ENCODE results near the gene FBXO42. TPM values are rescaled to one million over a fixed set of nuclear protein-coding genes. Genes with fewer than 3 reads are reported as not detected.

Gene FBXO42
- total RNA-seq, 1 experiment from 2014 or later = 28.2 TPM

DNA sequence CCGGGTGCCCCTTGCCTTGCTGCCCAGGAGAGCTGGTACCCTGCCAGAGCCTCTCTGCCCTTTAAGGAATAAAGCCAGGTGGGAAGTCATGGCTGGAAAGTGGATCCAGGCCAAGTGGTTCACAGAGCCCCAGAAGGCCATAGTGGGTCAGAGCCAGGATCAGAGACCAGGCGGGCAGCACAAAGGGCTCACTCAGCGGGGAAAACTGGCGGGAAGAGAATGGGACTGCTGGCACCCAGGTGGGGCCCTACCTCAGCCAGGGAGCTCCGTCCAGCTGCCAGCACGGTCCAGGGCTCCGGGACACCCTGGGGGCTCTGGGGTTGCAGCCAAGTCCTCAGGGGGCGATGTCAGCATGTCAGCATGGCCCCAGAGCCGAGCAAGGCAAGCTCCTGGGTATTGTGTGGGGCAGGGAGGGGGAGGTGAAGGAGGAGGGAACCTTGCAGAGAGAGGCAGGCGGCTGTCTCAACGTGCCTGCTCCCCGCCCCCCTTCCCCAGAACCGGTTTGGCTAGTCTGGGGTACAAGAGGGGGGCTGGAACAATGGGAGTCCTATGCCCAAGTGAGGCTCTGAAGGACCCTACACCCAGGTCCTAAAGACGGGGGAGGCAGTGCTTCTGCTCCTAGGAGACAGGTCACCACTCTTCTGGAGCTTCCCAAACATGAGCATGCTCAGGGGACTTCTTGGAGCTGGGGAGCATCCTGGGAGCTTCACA lies 139.9 kb downstream of the FBXO42 start, which contains the start of gene ARHGEF19:
TSS of gene ARHGEF19 (minus strand) at position 402 of the 711 bp plus-strand sequence. CDS start 3,598 bp downstream, outside the sequence.
- peak; percentile 58 for DNase-seq (ENCODE audit: low spot score)
- in situ Hi-C loops (cut with HindIII; ENCODE audit: low sequenced_read_pairs) = no loop called here

DNA sequence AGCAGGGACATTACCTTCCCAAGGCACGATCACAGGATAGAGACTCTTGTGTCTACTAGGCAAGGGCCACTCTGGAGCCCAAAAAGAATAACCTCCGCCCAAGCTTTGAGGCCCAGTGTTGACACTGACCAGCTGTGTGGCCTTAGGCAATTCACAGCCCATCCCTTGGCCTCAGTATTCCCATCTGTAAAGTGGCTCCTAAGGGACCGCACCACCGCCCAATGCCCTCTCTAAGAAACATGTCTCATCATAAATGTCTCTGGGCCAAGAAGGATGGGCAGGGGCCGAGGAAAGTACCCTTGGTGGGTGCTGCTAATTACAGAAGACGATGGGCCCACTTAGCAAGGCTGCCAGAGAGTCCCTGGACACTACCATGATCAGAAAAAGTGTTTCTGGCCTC lies 140.5 kb downstream of the FBXO42 start:
- in situ Hi-C loops (cut with HindIII; ENCODE audit: low sequenced_read_pairs) = no loop called here
- no peak for DNase-seq (ENCODE audit: low spot score)

DNA sequence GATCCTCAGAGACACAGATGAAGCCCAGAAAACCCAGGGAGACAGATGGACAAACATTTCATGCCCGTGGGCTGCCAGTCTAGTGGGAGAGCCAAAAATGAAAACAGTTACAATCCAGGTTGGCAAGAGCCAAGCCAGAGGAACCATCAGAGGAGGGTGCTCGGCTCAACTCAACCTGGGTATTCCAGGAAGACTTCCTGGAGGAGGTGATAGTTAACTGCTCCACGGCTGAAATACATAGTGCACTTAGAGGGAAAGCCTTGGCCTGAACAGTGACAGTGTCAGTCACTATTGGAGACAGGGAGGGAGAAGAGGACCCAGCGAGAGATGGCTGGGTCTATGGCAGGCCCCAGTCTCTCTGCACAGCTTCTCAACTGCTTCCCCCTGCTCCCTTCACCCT lies 141.7 kb downstream of the FBXO42 start:
- DNase-seq (ENCODE audit: low spot score) = peak; percentile 38
- in situ Hi-C loops (cut with HindIII; ENCODE audit: low sequenced_read_pairs) = no loop called here

DNA sequence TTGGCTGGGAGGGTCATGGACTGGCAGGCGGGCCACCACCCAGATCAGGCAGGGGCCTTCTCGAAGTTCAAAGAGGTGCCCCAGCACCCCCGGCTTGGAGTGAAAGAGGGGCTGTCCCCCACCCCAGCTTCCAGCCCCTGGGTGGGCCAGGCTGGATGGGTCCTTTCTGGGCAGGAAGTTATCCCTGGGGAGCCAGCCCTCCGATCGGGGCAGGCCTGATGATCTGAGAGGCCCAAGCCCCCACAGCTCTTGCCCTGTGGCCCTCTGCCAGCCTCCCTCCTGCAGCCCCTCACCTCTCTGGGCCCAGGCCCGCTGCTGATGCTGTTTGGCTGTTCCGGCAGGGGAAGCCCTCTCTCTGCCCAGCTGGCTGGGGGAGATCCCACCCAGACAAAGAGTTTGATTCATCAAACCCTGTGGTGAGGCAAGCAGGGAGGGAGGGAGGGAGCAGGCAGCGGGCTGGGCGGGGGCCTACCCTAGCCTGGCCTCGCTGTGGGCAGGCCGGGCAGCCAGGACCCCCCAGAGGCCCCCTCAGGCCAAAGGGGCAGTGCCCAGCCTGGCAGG lies 142.4 kb downstream of the FBXO42 start:
- DNase-seq (ENCODE audit: low spot score) = no peak
- in situ Hi-C loops (cut with HindIII; ENCODE audit: low sequenced_read_pairs) = no loop called here

- no peak for DNase-seq (ENCODE audit: low spot score)
- in situ Hi-C loops (cut with HindIII; ENCODE audit: low sequenced_read_pairs) = no loop called here
Measured at GRCh38 chr1:16209132-16209846, 143.0 kb downstream of the FBXO42 start.

GRCh38 chr1:16208270-16208987 lies 143.9 kb downstream of the FBXO42 start:
- in situ Hi-C loops (cut with HindIII; ENCODE audit: low sequenced_read_pairs) = no loop called here
- no peak for DNase-seq (ENCODE audit: low spot score)

GRCh38 chr1:16207318-16208269 lies 144.7 kb downstream of the FBXO42 start:
- no peak for DNase-seq (ENCODE audit: low spot score)
- in situ Hi-C loops (cut with HindIII; ENCODE audit: low sequenced_read_pairs) = no loop called here

DNA sequence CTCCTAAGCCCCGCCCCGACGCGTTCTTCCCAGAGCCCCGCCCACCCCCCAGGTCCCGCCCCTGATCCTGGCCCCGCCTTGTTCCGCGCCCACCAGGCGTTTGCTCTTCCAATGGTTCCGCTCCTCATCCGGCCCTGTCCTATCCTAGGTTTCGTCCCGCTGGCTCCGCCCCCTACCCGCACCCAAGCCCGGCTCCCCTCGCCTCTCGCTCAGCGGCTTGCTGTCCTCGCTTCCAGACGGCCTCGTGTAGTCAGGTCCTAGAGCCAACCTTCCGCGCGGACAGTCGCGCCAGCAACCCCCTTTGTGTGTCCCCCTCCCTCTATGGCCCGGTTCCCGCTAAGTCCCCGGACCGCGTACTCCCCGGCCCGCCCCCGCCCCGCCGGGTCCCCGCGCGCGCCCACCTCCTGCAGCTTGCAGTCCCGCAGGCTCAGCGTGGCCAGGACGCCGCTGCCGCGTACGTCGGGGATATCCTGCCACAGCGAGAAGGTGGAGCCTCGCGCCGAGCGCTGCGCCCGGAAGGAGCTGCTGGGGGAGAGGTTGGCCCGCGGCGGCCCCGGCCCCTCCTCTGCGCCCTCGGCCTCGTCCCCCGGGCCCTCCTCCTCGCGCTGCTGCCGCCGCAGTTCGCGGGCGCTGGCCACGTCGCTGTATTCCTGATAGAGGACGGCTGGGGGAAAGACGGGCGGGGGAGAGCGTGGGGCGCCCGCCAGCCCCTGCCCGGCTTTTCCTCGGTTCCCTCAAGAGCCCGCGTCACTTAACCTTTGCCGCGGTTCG lies 145.5 kb downstream of the FBXO42 start:
- in situ Hi-C loops (cut with HindIII; ENCODE audit: low sequenced_read_pairs) = no loop called here

DNA sequence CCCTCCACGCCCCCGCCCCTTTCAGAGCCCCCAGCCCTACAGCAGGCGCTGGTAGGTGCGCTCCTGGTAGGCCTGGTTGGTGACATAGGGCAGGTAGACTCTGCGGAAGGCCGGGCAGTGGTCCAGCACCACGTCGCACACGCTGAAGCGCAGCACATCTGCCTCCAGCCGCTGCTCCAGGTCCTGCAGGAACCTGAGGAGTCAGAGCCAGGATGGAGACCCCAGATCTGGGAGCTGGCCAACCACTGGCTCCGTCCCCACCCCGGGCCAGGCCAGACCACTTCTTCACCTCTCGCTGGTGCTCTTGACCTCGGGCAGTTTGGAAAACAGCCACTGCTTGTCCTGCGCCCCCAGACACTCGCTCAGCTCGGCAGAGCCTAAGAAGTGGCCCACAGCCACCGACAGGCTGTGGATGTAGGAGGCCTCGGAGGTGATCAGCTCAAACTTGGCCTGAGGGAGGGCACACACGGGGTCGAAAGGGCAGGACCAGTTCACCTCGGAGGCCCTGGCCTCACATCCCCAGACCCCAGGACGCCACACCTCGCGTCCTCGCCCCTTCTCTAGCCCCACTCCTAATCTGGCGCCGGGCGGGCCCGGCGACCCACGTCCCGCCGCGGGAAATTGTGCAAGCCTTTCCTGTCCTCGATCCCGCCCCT lies 146.3 kb downstream of the FBXO42 start:
- no peak for DNase-seq (ENCODE audit: low spot score)
- in situ Hi-C loops (cut with HindIII; ENCODE audit: low sequenced_read_pairs) = no loop called here

More for the DNA sequence above, 145.5 kb downstream of the FBXO42 start:
- DNase-seq (ENCODE audit: low spot score) = peak; percentile 89

GRCh38 chr1:16205334-16205671 lies 147.0 kb downstream of the FBXO42 start:
- in situ Hi-C loops (cut with HindIII; ENCODE audit: low sequenced_read_pairs) = no loop called here

DNA sequence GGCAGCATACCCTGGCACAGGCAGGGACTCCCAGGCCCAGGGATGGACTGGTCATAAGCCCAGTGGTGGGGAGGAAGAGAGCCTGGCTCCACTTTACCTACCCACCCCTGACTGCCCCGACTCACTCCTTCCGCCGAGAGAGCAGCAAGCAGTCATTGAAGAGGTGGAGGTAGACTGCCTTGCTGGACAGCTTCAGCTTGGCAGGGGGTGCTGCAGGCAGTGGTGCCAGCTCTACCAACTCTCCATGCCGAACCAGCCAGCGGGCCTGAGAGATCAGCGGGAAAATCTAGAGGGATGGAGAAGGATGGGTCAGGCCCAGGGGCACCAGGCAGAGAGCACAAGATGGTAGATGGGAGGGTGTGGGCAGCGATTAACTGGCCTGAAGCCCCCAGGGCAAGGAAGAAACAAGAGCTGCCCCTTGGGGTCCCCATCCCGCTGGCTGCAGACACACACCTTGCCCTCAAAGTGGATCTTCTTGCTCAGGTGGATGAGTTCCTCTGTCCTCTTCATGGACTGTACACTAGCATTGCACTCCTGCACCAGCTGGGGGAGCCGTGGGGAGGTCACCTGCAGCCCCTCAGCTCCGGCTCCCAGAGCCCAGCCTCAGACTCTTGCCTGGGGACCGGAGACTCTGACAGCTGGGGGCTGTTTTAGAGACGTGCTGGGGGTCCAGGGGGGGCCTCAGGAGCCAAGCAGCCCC lies 147.5 kb downstream of the FBXO42 start:
- DNase-seq (ENCODE audit: low spot score) = peak; percentile 43
- in situ Hi-C loops (cut with HindIII; ENCODE audit: low sequenced_read_pairs) = no loop called here

More at GRCh38 chr1:16205334-16205671, 147.0 kb downstream of the FBXO42 start:
- no peak for DNase-seq (ENCODE audit: low spot score)

- in situ Hi-C loops (cut with HindIII; ENCODE audit: low sequenced_read_pairs) = no loop called here
- DNase-seq (ENCODE audit: low spot score) = no peak
Measured at GRCh38 chr1:16204216-16204615, 148.1 kb downstream of the FBXO42 start.

DNA sequence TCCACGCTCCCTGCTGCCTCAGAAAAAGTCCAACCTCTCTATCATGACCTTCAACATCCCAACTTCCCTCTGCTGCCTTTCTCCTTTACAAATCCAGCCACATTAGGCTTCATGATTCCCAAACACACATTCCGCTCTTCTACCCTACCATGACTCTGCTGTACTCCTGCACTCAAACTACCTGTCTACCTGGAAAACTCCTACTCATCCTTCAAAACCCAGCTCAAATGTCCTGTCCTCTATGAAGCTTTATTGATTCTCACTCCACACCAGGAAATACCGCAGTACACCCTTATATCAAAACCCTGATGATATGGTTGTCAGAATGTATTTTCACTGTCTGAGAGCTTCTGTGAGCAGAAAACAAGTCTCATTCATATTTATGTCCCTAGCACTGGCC lies 148.7 kb downstream of the FBXO42 start:
- in situ Hi-C loops (cut with HindIII; ENCODE audit: low sequenced_read_pairs) = no loop called here

GRCh38 chr1:16202281-16203210 lies 149.7 kb downstream of the FBXO42 start:
- in situ Hi-C loops (cut with HindIII; ENCODE audit: low sequenced_read_pairs) = no loop called here
- DNase-seq (ENCODE audit: low spot score) = no peak

More for the DNA sequence above, 148.7 kb downstream of the FBXO42 start:
- no peak for DNase-seq (ENCODE audit: low spot score)

DNA sequence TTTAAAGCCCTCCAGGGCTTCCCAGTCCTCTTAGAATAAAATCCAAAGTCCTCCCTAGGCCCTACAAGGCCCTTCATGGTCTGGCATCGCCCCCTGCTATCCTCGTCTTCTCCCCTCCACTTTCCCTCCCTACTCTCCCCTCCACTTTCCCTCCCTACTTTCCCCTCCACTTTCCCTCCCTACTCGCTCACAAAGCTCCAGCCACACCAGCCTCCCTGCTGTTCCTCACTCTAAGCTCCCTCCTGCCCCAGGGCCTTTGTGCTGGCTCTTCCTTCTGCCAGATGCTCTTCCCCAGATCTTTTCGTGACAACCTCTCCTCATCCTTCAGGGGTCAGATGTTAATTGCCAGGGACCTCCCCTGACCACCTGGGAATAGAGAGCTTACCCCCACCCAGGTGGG lies 152.6 kb downstream of the FBXO42 start:
- no peak for DNase-seq (ENCODE audit: low spot score)
- in situ Hi-C loops (cut with HindIII; ENCODE audit: low sequenced_read_pairs) = no loop called here

- in situ Hi-C loops (cut with HindIII; ENCODE audit: low sequenced_read_pairs) = no loop called here
- DNase-seq (ENCODE audit: low spot score) = no peak
Measured at GRCh38 chr1:16199157-16199501, 153.2 kb downstream of the FBXO42 start.
